ENCODE results near the gene BOK.
"Not testable (repeated sequence)": the region's sequence is repeated elsewhere in the genome, so short reads cannot be mapped to it uniquely, and the experiment has no call there.

BOK gene

DNA sequence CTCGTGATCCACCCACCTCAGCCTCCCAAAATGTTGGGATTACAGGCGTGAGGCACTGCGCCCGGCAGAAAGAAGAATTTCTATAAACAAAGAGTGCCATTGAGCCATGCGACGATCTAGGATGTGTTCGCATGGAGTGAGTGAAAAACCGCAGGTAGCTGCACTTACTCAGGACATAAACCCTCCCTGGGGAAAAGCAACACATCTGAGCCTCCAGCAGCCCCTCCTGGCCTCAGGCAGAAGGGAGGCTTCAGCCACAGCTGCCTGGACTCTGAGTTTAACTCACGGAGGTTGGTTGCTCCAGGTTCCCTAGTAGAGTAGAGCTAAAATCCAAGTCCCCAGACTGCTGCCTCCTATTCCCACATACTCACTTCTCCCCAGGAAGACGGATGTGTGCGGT is 38.9 kb upstream of the BOK start:
- Histone ChIP-seq H3K27ac (replicated peaks; ENCODE audit: low read length) (no peak overlapping the region), H3K27me3 (ENCODE audit: control insufficient read depth in 3 of 3, insufficient read depth in 3 of 3, low read depth in 1 of 3, low read length in 3 of 3) (no peaks in the 10 kb centered on the region), H3K4me3 (ENCODE audit: low read length in 2 of 2) (no peak overlapping the region), H2BK5ac (ENCODE audit: low read length) (no peak overlapping the region), H3K79me1 (ENCODE audit: low read depth, low read length) (no peaks in the 10 kb centered on the region), H3K4me1 (ENCODE audit: control insufficient read depth in 2 of 2, insufficient read depth in 1 of 2, low read depth in 1 of 2, low read length in 2 of 2) (no peaks in the 10 kb centered on the region), H3K36me3 (replicated peaks in 1 of 2; ENCODE audit: control insufficient read depth in 2 of 2, insufficient read depth in 2 of 2, low read length in 2 of 2) (no peaks in the 10 kb centered on the region), H3K18ac (ENCODE audit: low read length) (no peak overlapping the region), H3K23ac (ENCODE audit: low read depth, low read length, poor library complexity) (no peak overlapping the region), H3K14ac (ENCODE audit: low read length) (no peak overlapping the region), H2BK120ac (ENCODE audit: low read depth, low read length) (no peak overlapping the region), H2AFZ (ENCODE audit: low read length) (no peak overlapping the region), H3K9me3 (replicated peaks in 1 of 2; ENCODE audit: control insufficient read depth in 2 of 2, insufficient read depth in 1 of 2, low read depth in 1 of 2, low read length in 2 of 2) (peaks cover 0 to 2% of the 10 kb centered on the region in 2 donors), H3K4ac (ENCODE audit: low read length) (no peak overlapping the region), H4K91ac (ENCODE audit: low read depth, low read length, poor library complexity) (no peak overlapping the region), H2AK5ac (ENCODE audit: low read depth, low read length) (no peak overlapping the region), H4K8ac (ENCODE audit: low read depth, low read length) (no peak overlapping the region), H3K9ac (ENCODE audit: low read depth, low read length, poor library complexity) (no peak overlapping the region), H3K4me2 (ENCODE audit: insufficient read depth, low read length, poor library complexity, severe bottlenecking) (no peak overlapping the region), H2BK15ac (ENCODE audit: low read length) (no peak overlapping the region), H2BK12ac (ENCODE audit: low read length) (no peak overlapping the region)
- WGBS, 2 donors (ENCODE audit: extremely low coverage in 2 of 2, insufficient read length in 2 of 2, insufficient replicate concordance in 1 of 2), result no CpG with 5 or more reads among the region's 11 CpGs
- no peak for DNase-seq (ENCODE audit: low spot score)

DNA sequence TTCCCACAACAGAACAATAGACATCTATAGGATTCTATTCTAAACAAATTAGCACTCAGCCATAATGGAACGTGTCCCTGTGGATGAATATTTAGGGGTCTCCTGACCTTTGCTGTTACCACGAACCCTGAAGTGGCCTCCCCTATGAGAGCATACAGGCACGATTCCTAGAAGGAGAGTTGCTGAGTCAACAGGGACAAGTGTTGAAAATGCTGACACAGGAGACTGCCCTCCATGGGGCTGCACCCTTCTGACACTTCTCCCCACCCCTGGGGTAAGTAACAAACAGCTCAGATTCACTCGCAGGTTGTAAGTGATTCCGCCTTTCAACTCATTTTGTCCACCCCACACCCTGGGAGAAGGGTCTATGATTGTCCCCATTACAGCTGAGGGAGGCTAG is 36.1 kb upstream of the BOK start:
- Histone ChIP-seq H2AK5ac (ENCODE audit: low read depth, low read length) (no peak overlapping the region), H4K8ac (ENCODE audit: low read depth, low read length) (no peak overlapping the region), H3K18ac (ENCODE audit: low read length) (no peak overlapping the region), H3K9me3 (replicated peaks in 1 of 2; ENCODE audit: control insufficient read depth in 2 of 2, insufficient read depth in 1 of 2, low read depth in 1 of 2, low read length in 2 of 2) (peaks cover 0 to 2% of the 10 kb centered on the region in 2 donors), H2BK12ac (ENCODE audit: low read length) (no peak overlapping the region), H3K23ac (ENCODE audit: low read depth, low read length, poor library complexity) (no peak overlapping the region), H3K14ac (ENCODE audit: low read length) (no peak overlapping the region), H3K4me3 (ENCODE audit: low read length in 2 of 2) (no peak overlapping the region), H3K4ac (ENCODE audit: low read length) (no peak overlapping the region), H3K27me3 (ENCODE audit: control insufficient read depth in 3 of 3, insufficient read depth in 3 of 3, low read depth in 1 of 3, low read length in 3 of 3) (no peaks in the 10 kb centered on the region), H3K36me3 (replicated peaks in 1 of 2; ENCODE audit: control insufficient read depth in 2 of 2, insufficient read depth in 2 of 2, low read length in 2 of 2) (no peaks in the 10 kb centered on the region), H3K9ac (ENCODE audit: low read depth, low read length, poor library complexity) (no peak overlapping the region), H3K79me1 (ENCODE audit: low read depth, low read length) (no peaks in the 10 kb centered on the region), H3K27ac (replicated peaks; ENCODE audit: low read length) (no peak overlapping the region), H3K4me2 (ENCODE audit: insufficient read depth, low read length, poor library complexity, severe bottlenecking) (no peak overlapping the region), H2BK15ac (ENCODE audit: low read length) (no peak overlapping the region), H2BK5ac (ENCODE audit: low read length) (no peak overlapping the region), H2BK120ac (ENCODE audit: low read depth, low read length) (no peak overlapping the region), H4K91ac (ENCODE audit: low read depth, low read length, poor library complexity) (no peak overlapping the region), H2AFZ (ENCODE audit: low read length) (no peak overlapping the region), H3K4me1 (ENCODE audit: control insufficient read depth in 2 of 2, insufficient read depth in 1 of 2, low read depth in 1 of 2, low read length in 2 of 2) (no peaks in the 10 kb centered on the region)
- no CpG with 5 or more reads among the region's 5 CpGs for WGBS, 2 donors (ENCODE audit: extremely low coverage in 2 of 2, insufficient read length in 2 of 2, insufficient replicate concordance in 1 of 2)
- no peak for DNase-seq (ENCODE audit: low spot score)

DNA sequence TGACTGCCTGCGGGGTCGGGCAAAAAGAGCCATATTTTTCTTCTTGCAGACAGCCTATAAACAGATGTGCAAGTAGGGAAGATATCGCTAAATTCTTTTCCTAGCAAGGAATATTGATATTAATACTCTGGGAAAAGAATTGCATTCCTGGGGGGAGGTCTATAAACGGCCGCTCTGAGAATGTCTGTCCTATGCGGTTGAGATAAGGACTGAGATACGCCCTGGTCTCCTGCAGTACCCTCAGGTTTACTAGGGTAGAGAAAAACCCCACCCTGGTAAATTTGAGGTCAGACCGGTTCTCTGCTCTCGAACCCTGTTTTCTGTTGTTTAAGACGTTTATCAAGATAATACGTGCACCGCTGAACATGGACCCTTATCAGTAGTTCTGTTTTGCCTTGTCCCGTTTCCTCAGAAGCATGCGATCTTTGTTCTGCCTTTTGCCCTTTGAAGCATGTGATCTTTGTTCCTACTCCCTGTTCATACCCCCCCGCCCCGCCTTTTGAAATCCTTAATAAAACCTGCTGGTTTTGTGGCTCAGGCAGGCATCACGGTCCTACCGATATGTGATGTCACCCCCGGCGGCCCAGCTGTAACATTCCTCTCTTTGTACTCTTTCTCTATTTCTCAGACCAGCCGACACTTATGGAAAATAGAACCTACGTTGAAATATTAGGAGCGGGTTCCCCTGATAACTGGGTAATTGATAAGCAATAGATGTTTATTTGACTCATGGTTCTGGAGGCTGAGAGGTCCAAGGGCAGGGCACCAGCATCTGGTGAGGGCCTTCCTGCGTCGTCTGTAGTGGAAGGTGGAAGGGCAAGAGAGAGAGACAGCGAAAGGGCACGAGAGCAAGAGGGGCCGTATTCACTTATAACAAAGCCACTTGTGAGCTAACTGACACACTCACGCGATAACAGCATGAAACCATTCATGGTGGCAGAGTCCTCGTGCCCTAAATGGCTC is 32.4 kb upstream of the BOK start:
- H4K91ac ChIP-seq (ENCODE audit: low read depth, low read length, poor library complexity), result not testable (repeated sequence)
- WGBS, 2 donors (ENCODE audit: extremely low coverage in 2 of 2, insufficient read length in 2 of 2, insufficient replicate concordance in 1 of 2), result no CpG with 5 or more reads among the region's 31 CpGs

DNA sequence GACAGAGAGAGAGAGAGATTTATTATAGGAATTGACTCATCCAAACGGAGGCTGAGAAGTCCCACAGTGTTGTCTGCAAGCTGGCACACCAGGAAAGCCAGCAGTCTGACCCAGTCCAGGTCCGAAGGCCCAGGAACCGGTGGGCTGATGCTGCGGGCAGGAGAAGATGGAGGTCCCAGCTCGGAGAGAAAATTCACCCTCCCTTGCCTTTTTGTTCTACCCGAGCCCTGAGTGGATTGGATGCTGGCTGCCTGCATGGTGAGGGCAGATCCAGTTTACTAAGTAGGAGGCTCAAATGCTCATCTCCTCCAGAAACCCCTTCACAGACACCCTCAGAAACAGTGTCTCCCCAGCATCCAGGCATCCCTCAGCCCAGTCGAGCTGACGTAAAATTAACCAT is 28.0 kb upstream of the BOK start:
- Histone ChIP-seq H3K18ac (ENCODE audit: low read length) (no peak overlapping the region), H2BK12ac (ENCODE audit: low read length) (no peak overlapping the region), H2BK5ac (ENCODE audit: low read length) (peak overlapping the region; percentile 39), H2BK15ac (ENCODE audit: low read length) (no peak overlapping the region), H2AFZ (ENCODE audit: low read length) (no peak overlapping the region), H3K27me3 (ENCODE audit: control insufficient read depth in 3 of 3, insufficient read depth in 3 of 3, low read depth in 1 of 3, low read length in 3 of 3) (peaks cover 0 to 13% (median 0%) of the 10 kb centered on the region in 3 experiments), H3K9ac (ENCODE audit: low read depth, low read length, poor library complexity) (no peak overlapping the region), H3K4me1 (ENCODE audit: control insufficient read depth in 2 of 2, insufficient read depth in 1 of 2, low read depth in 1 of 2, low read length in 2 of 2) (peaks cover 2 to 12% of the 10 kb centered on the region in 2 donors), H2AK5ac (ENCODE audit: low read depth, low read length) (no peak overlapping the region), H3K4me3 (ENCODE audit: low read length in 2 of 2) (no peak overlapping the region), H3K79me1 (ENCODE audit: low read depth, low read length) (no peaks in the 10 kb centered on the region), H4K91ac (ENCODE audit: low read depth, low read length, poor library complexity) (no peak overlapping the region), H2BK120ac (ENCODE audit: low read depth, low read length) (no peak overlapping the region), H3K36me3 (replicated peaks in 1 of 2; ENCODE audit: control insufficient read depth in 2 of 2, insufficient read depth in 2 of 2, low read length in 2 of 2) (no peaks in the 10 kb centered on the region), H3K4ac (ENCODE audit: low read length) (no peak overlapping the region), H3K4me2 (ENCODE audit: insufficient read depth, low read length, poor library complexity, severe bottlenecking) (no peak overlapping the region), H3K27ac (replicated peaks; ENCODE audit: low read length) (no peak overlapping the region), H3K14ac (ENCODE audit: low read length) (no peak overlapping the region), H3K23ac (ENCODE audit: low read depth, low read length, poor library complexity) (no peak overlapping the region), H3K9me3 (replicated peaks in 1 of 2; ENCODE audit: control insufficient read depth in 2 of 2, insufficient read depth in 1 of 2, low read depth in 1 of 2, low read length in 2 of 2) (peaks cover 0 to 2% of the 10 kb centered on the region in 2 donors), H4K8ac (ENCODE audit: low read depth, low read length) (no peak overlapping the region)
- DNase-seq (ENCODE audit: low spot score), result no peak
- WGBS, 2 donors (ENCODE audit: extremely low coverage in 2 of 2, insufficient read length in 2 of 2, insufficient replicate concordance in 1 of 2), result no CpG with 5 or more reads among the region's 8 CpGs

More for the DNA sequence above, 32.4 kb upstream of the BOK start:
- H3K4me3 ChIP-seq (ENCODE audit: low read length in 2 of 2); H2BK5ac ChIP-seq (ENCODE audit: low read length); H2BK12ac ChIP-seq (ENCODE audit: low read length); H3K18ac ChIP-seq (ENCODE audit: low read length); H3K79me1 ChIP-seq (ENCODE audit: low read depth, low read length); H3K4ac ChIP-seq (ENCODE audit: low read length); H3K4me1 ChIP-seq (ENCODE audit: control insufficient read depth in 2 of 2, insufficient read depth in 1 of 2, low read depth in 1 of 2, low read length in 2 of 2); H3K23ac ChIP-seq (ENCODE audit: low read depth, low read length, poor library complexity); H3K4me2 ChIP-seq (ENCODE audit: insufficient read depth, low read length, poor library complexity, severe bottlenecking); H2AFZ ChIP-seq (ENCODE audit: low read length); H3K36me3 ChIP-seq (replicated peaks in 1 of 2; ENCODE audit: control insufficient read depth in 2 of 2, insufficient read depth in 2 of 2, low read length in 2 of 2); H3K14ac ChIP-seq (ENCODE audit: low read length); H2BK120ac ChIP-seq (ENCODE audit: low read depth, low read length); DNase-seq (ENCODE audit: low spot score); H4K8ac ChIP-seq (ENCODE audit: low read depth, low read length); H3K27ac ChIP-seq (replicated peaks; ENCODE audit: low read length); H3K9me3 ChIP-seq (replicated peaks in 1 of 2; ENCODE audit: control insufficient read depth in 2 of 2, insufficient read depth in 1 of 2, low read depth in 1 of 2, low read length in 2 of 2); H3K27me3 ChIP-seq (ENCODE audit: control insufficient read depth in 3 of 3, insufficient read depth in 3 of 3, low read depth in 1 of 3, low read length in 3 of 3); H2AK5ac ChIP-seq (ENCODE audit: low read depth, low read length); H3K9ac ChIP-seq (ENCODE audit: low read depth, low read length, poor library complexity); H2BK15ac ChIP-seq (ENCODE audit: low read length): not testable (repeated sequence)

Data from neuronal stem cell (in vitro differentiated cells).